IMR-90 (cell line): ENCODE results near the gene ARHGAP31. TPM values are rescaled to one million over a fixed set of nuclear protein-coding genes. Genes with fewer than 3 reads are reported as not detected.

ENCODE experiments used
- ATAC-seq: fragments of 200-7000 bp; cut with Tn5 transposase; 2 replicates; pipeline ENCODE4 v1.9.1; 2020; ENCODE audit warnings: low read depth, mild to moderate bottlenecking, moderate library complexity
- BruUV-seq: library from RNA; stranded (reverse); fragments of 400-500 nt; replicated peaks from 2 replicates; lab custom pipeline; 2021; lab: Mats Ljungman, UMichigan
- CTCF ChIA-PET: fragments of 300-600 bp; formaldehyde crosslinking; extraction: SDS; loops from one replicate; lab custom pipeline; 2021; ENCODE audit warnings: antibody characterized with exemption; lab: Yijun Ruan, JAX
- POLR2A ChIA-PET: fragments of 300-600 bp; sonication (Branson Sonifier 250); formaldehyde crosslinking; loops from one replicate; lab custom pipeline; 2022; ENCODE audit warnings: antibody characterized with exemption; ENCODE audit not compliant: unreplicated experiment; lab: Charles Lee
- DNase-seq: peaks from one replicate; pipeline ENCODE4 v3.0.0; 2013
- H2AFZ ChIP-seq: replicated peaks from 2 replicates; pipeline ENCODE3; 2013; ENCODE audit warnings: low read length, mild to moderate bottlenecking; ENCODE audit not compliant: poor library complexity
- H2AK5ac ChIP-seq: 2 replicates; pipeline ENCODE4 v1.6.1; 2013; ENCODE audit warnings: low read depth, low read length, inconsistent platforms
- H2AK9ac ChIP-seq: replicated peaks from 2 replicates; pipeline ENCODE3; 2013; ENCODE audit warnings: mild to moderate bottlenecking, low read depth, low read length, moderate library complexity; ENCODE audit not compliant: poor library complexity
- H2BK120ac ChIP-seq: 2 replicates; pipeline ENCODE4 v1.6.1; 2013; ENCODE audit warnings: low read depth, low read length, inconsistent platforms
- H2BK15ac ChIP-seq: 3 replicates; pipeline ENCODE4 v1.6.1; 2013; ENCODE audit warnings: low read depth, low read length, inconsistent platforms
- H2BK20ac ChIP-seq: 2 replicates; pipeline ENCODE4 v1.6.1; 2013; ENCODE audit warnings: low read depth, mild to moderate bottlenecking, inconsistent platforms, low read length, moderate library complexity
- H2BK5ac ChIP-seq: 2 replicates; pipeline ENCODE4 v1.6.1; 2013; ENCODE audit warnings: mild to moderate bottlenecking, low read depth, low read length, inconsistent platforms; ENCODE audit not compliant: poor library complexity, severe bottlenecking
- H3K14ac ChIP-seq: replicated peaks from 2 replicates; pipeline ENCODE4 v1.6.1; 2013; ENCODE audit warnings: low read depth, low read length, inconsistent platforms
- H3K18ac ChIP-seq: 2 replicates; pipeline ENCODE4 v1.6.1; 2013; ENCODE audit warnings: low read depth, low read length, control low read depth
- H3K23ac ChIP-seq: 2 replicates; pipeline ENCODE4 v1.6.1; 2013; ENCODE audit warnings: low read depth, low read length, inconsistent platforms
- H3K27ac ChIP-seq: 2 replicates; pipeline ENCODE4 v1.5.1; 2013; ENCODE audit warnings: mild to moderate bottlenecking, control low read depth, low read length; ENCODE audit not compliant: insufficient read depth
- H3K27me3 ChIP-seq: 2 replicates; pipeline ENCODE4 v1.6.1; 2013; ENCODE audit warnings: low read length; ENCODE audit not compliant: control insufficient read depth, insufficient read depth
- H3K36me3 ChIP-seq: 2 replicates; pipeline ENCODE4 v1.6.1; 2013; ENCODE audit warnings: low read length, mixed read lengths; ENCODE audit not compliant: control insufficient read depth, insufficient read depth
- H3K4ac ChIP-seq: 2 replicates; pipeline ENCODE4 v1.6.1; 2013; ENCODE audit warnings: low read depth, low read length, inconsistent platforms
- H3K4me1 ChIP-seq: 2 replicates; pipeline ENCODE4 v1.6.1; 2013; ENCODE audit warnings: low read length, mixed read lengths; ENCODE audit not compliant: control insufficient read depth, insufficient read depth
- H3K4me2 ChIP-seq: 2 replicates; pipeline ENCODE4 v1.6.1; 2013; ENCODE audit warnings: low read depth, mild to moderate bottlenecking, control low read depth, low read length, moderate library complexity
- H3K4me3 ChIP-seq: 2 replicates; pipeline ENCODE4 v1.5.1; 2013; ENCODE audit warnings: low read depth, mild to moderate bottlenecking, control low read depth, low read length, moderate library complexity; ENCODE audit not compliant: insufficient read depth
- H3K56ac ChIP-seq: 2 replicates; pipeline ENCODE4 v1.6.1; 2013; ENCODE audit warnings: low read length, inconsistent platforms; ENCODE audit not compliant: insufficient read depth; ENCODE audit errors: extremely low read depth
- H3K79me1 ChIP-seq, 2 experiments: 2 replicates each; pipeline ENCODE4 v1.6.1; 2013; ENCODE audit warnings: low read length in 2 of 2, inconsistent platforms in 1 of 2, low read depth in 1 of 2
- H3K9ac ChIP-seq: 2 replicates; pipeline ENCODE4 v1.6.1; 2013; ENCODE audit warnings: low read depth, low read length, control low read depth
- H3K9me1 ChIP-seq: 2 replicates; pipeline ENCODE4 v1.6.1; 2013; ENCODE audit warnings: low read length, inconsistent platforms; ENCODE audit not compliant: insufficient read depth
- H3K9me3 ChIP-seq: 2 replicates; pipeline ENCODE4 v1.6.1; 2013; ENCODE audit warnings: low read length; ENCODE audit not compliant: control insufficient read depth, insufficient read depth
- H4K20me1 ChIP-seq: 2 replicates; pipeline ENCODE4 v1.6.1; 2013; ENCODE audit warnings: low read length, inconsistent platforms; ENCODE audit not compliant: insufficient read depth
- H4K5ac ChIP-seq: 2 replicates; pipeline ENCODE4 v1.6.1; 2013; ENCODE audit warnings: mild to moderate bottlenecking, low read depth, low read length, control low read depth
- H4K8ac ChIP-seq, 2 experiments: 2 replicates each; pipeline ENCODE4 v1.6.1; 2013; ENCODE audit warnings: low read depth in 2 of 2, low read length in 2 of 2, control low read depth in 1 of 2, inconsistent platforms in 1 of 2
- H4K91ac ChIP-seq: 2 replicates; pipeline ENCODE4 v1.6.1; 2013; ENCODE audit warnings: low read depth, low read length, inconsistent platforms; ENCODE audit not compliant: insufficient read depth
- CEBPB ChIP-seq: IDR thresholded peaks from 2 replicates; pipeline ENCODE4 v1.6.1; 2012; ENCODE audit warnings: low read depth, low read length, improper control_type of control experiment
- CHD1 ChIP-seq: IDR thresholded peaks from 2 replicates; pipeline ENCODE4 v1.6.1; 2012; ENCODE audit warnings: low read depth, low read length, improper control_type of control experiment
- FOS ChIP-seq: fragments of 150-350 bp; IDR thresholded peaks from 2 replicates; pipeline ENCODE4 v1.6.1; 2016; ENCODE audit warnings: low read depth, low read length
- MAFK ChIP-seq: IDR thresholded peaks from 2 replicates; pipeline ENCODE4 v1.6.1; 2012; ENCODE audit warnings: low read depth, low read length, improper control_type of control experiment
- MAZ ChIP-seq: IDR thresholded peaks from 2 replicates; pipeline ENCODE4 v1.6.1; 2012; ENCODE audit warnings: low read depth, mild to moderate bottlenecking, low read length, improper control_type of control experiment, moderate library complexity, borderline replicate concordance
- MXI1 ChIP-seq: IDR thresholded peaks from 2 replicates; pipeline ENCODE4 v1.6.1; 2012; ENCODE audit warnings: low read depth, mild to moderate bottlenecking, low read length, moderate library complexity, borderline replicate concordance
- NFE2L2 ChIP-seq: fragments of 150-350 bp; IDR thresholded peaks from 2 replicates; pipeline ENCODE4 v1.6.1; 2016; ENCODE audit warnings: low read depth, mild to moderate bottlenecking, low read length
- POLR2A ChIP-seq: IDR thresholded peaks from 2 replicates; pipeline ENCODE4 v1.6.1; 2012; ENCODE audit warnings: mild to moderate bottlenecking, low read depth, low read length
- RAD21 ChIP-seq: IDR thresholded peaks from 2 replicates; pipeline ENCODE4 v1.6.1; 2012; ENCODE audit warnings: low read length, improper control_type of control experiment
- RFX5 ChIP-seq: IDR thresholded peaks from 2 replicates; pipeline ENCODE4 v1.8.0; 2012; ENCODE audit warnings: low read depth, mild to moderate bottlenecking, low read length, moderate library complexity
- USF2 ChIP-seq: fragments of 150-350 bp; IDR thresholded peaks from 2 replicates; pipeline ENCODE4 v1.6.1; 2017; ENCODE audit warnings: mild to moderate bottlenecking, antibody characterized with exemption, low read length, low read depth
- WGBS, 2 experiments: methylation state at CpG; one replicate each; pipeline versions ENCODE4 v1.1.5 to v1.1.7; 2013; ENCODE audit warnings: missing lambda C conversion rate in 2 of 2; ENCODE audit not compliant: insufficient read length in 1 of 2; ENCODE audit errors: extremely low coverage in 2 of 2; 5-methylcytosine and 5-hydroxymethylcytosine counted together
- dilution Hi-C: fragments of 300-500 bp; cut with HindIII; formaldehyde crosslinking; loops from one replicate; pipeline ENCODE4 v1.14.3; 2018; ENCODE audit warnings: low sequenced_read_pairs; ENCODE audit not compliant: unreplicated experiment
- in situ Hi-C: fragments of 300-500 bp; cut with MboI; formaldehyde crosslinking; loops from 3 replicates; pipeline ENCODE4 v1.14.3; 2019; ENCODE audit warnings: low sequenced_read_pairs, inconsistent platforms, mixed read lengths
- intact Hi-C: fragments of 100-400 bp; cut with micrococcal nuclease; formaldehyde crosslinking; loops from 2 replicates; pipeline ENCODE4 v1.10.0; 2022
- polyA plus RNA-seq, 3 experiments: library from polyadenylated mRNA; depleted of rRNA; stranded (reverse); fragments of >200 nt; gene quantifications; 2 replicates each; pipeline ENCODE4 v1.2.3, GENCODE V29; 2012; ENCODE audit warnings: low replicate concordance in 1 of 3
- total RNA-seq: library from RNA; depleted of rRNA; stranded (reverse); fragments of >200 nt; gene quantifications from 2 replicates; pipeline ENCODE4 v1.2.3, GENCODE V29; 2012

The ARHGAP31 gene
- total and polyA plus RNA-seq, 2 of the 4 experiments (the other 2 are of a cell fraction): 6.6 to 7.7 TPM

- Histone ChIP-seq H2AK5ac (no peak overlapping the region), H3K23ac (no peak overlapping the region), H2BK120ac (no peak overlapping the region), H3K36me3 (peaks cover 24% of the 10 kb centered on the region), H2BK20ac (no peak overlapping the region), H2AK9ac (no peak overlapping the region), H3K27me3 (no peaks in the 10 kb centered on the region), H4K91ac (no peak overlapping the region), H2BK15ac (no peak overlapping the region), H3K14ac (no peak overlapping the region), H3K18ac (no peak overlapping the region), H3K4ac (no peak overlapping the region), H3K4me3 (no peak overlapping the region), H3K56ac (no peak overlapping the region), H3K4me2 (no peak overlapping the region), H4K8ac (no peak overlapping the region), H2AFZ (no peak overlapping the region), H4K5ac (no peak overlapping the region), H3K9me1 (no peaks in the 10 kb centered on the region), H3K27ac (no peak overlapping the region), H3K9ac (no peak overlapping the region), H2BK5ac (no peak overlapping the region), H3K79me1 (peaks cover 0 to 7% of the 10 kb centered on the region in 2 experiments; a peak in 1 of 4 replicates), H4K20me1 (no peaks in the 10 kb centered on the region; the same call in 1 of the 2 replicates), H3K9me3 (peaks cover 26% of the 10 kb centered on the region), H3K4me1 (no peaks in the 10 kb centered on the region)
- ATAC-seq (no peak), DNase-seq (no peak)
- intact Hi-C loops (no loop called here), dilution Hi-C loops (no loop called here), in situ Hi-C loops (no loop called here)
- no TSS peak for BruUV-seq
- no CpG with 5 or more reads among the region's 1 CpG for WGBS, 2 experiments
- POLR2A ChIA-PET: no interaction called here
- TF ChIP-seq CHD1: no peak
- TF ChIP-seq FOS: no peak
- TF ChIP-seq MAZ: no peak
- no peak for TF ChIP-seq USF2
- TF ChIP-seq RAD21: no peak
- no peak for TF ChIP-seq MAFK
- TF ChIP-seq POLR2A: no peak
- no peak for TF ChIP-seq CEBPB
- TF ChIP-seq RFX5: no peak
- TF ChIP-seq MXI1: no peak
- no peak for TF ChIP-seq NFE2L2
- CTCF ChIA-PET: no interaction called here
These were observed 133.5 kb downstream of the ARHGAP31 start for GRCh38 chr3:119427669-119428068.
